ENCODE measurements around the gene ZSCAN10.
"Not testable (repeated sequence)": the region's sequence is repeated elsewhere in the genome, so short reads cannot be mapped to it uniquely, and the experiment has no call there.

ZSCAN10 gene

DNA sequence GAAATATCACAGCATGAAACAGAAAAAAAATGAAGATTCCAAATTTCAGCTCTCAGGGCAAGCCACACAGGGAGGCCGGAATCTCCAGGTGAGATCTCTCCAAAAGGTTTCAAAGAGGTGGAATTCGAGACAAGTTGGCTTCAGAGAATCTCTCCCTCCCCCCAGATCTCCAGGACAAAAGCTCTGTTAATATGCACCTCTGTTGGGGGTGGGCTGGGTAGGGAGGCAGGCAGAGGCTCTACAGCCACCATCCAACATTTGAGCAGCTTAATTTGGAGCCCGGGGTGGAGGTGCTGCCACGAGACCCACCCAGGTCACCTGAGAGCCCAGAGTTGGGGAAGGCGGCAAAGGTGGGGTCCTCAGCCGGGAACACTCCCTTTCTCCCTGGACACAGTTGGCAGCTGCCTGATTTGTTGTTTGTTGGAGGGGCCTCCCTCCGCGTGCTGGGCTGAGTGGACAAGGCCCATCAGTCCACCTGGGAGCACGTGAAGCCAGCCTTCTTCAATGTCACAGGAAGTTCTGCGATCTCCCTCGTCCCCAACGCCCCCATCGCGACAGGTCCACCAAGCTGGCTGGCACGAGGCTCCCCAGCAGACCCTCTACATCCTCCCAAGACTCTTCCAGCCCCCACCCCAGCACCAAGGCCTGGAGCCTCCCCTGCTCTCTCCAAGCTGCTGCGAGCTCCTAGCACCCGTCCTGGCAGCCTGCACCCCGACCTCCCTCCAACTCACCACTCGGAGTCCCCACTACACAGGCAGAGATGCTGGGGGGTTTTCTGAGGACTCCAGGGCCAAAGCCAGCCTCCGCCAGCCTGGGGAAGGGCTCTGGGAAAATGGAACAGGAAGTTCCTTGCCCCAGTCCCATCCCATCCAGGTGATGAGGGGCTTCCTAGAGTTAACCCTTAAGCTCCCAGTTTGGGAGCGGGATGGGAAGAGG lies at the start of gene ZSCAN10:
ZSCAN10 (minus strand) TSS at position 836 of the 936 bp plus-strand sequence. CDS start 6,357 bp downstream, outside the sequence.
- DNase-seq (ENCODE audit: low read depth in 4 of 4, low spot score in 1 of 4): no peak

DNA sequence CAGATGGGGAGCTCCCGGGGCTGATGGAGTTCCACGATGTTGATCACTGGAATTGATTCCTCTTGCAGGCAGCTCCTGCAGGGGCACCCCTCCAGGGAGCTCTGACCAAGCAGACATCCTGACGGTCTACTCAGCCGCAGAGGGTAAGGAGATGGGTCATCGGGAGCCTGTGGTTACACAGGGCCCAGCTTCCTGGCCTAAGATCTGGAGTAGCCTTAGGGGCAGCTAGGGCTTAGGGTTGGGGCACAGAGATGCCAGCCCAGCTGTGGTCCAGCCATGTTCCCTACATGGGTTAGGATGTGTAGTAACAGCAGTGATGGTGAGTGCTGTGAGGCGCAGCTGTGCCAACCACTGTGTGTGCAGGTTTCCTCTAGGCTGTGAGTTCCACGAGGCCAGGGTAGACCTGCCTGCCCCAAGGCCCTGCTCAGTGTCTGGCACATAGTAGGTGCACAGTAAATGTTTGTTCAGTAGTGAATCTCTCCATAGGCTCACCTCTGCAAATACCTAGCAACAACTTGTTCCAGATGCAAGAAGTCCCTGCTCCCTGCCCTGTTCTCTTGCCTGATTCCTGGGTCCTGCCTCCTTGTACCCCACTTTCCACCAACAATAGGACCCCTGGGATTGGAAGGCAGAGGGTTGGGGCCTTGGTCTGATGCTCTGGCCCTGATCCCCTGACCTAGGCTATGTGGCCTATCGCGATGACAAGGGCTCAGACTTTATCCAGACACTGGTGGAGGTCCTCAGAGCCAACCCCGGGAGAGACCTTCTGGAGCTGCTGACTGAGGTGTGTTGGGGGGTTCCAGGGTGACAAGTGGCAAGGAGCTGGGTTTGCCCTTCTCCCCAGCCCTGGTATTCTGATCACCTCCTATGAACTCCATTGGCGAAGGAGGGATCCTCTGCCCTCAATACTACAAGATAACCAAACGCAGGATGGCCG lies 49.4 kb upstream of the ZSCAN10 start:
- DNase-seq (ENCODE audit: low read depth in 4 of 4, low spot score in 1 of 4): no peak

DNA sequence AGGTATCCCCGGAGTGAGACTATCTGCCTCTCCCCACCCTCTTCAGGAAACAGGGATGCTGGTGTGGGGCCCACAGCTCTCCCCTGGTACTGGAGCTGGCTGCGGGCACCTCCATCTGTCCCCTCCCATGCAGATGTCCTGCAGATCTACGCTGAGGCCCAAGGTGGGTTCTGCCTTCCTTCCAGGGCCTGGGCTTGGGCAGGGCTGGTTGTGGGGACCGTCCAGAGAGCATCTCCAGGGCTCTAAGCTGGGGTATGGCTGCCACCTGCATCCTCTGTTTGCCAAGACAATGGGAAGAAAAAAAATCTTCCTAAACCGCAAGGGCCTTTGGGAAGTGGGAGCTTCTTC lies 48.6 kb upstream of the ZSCAN10 start:
- no peak for DNase-seq (ENCODE audit: low read depth in 4 of 4, low spot score in 1 of 4)

DNA sequence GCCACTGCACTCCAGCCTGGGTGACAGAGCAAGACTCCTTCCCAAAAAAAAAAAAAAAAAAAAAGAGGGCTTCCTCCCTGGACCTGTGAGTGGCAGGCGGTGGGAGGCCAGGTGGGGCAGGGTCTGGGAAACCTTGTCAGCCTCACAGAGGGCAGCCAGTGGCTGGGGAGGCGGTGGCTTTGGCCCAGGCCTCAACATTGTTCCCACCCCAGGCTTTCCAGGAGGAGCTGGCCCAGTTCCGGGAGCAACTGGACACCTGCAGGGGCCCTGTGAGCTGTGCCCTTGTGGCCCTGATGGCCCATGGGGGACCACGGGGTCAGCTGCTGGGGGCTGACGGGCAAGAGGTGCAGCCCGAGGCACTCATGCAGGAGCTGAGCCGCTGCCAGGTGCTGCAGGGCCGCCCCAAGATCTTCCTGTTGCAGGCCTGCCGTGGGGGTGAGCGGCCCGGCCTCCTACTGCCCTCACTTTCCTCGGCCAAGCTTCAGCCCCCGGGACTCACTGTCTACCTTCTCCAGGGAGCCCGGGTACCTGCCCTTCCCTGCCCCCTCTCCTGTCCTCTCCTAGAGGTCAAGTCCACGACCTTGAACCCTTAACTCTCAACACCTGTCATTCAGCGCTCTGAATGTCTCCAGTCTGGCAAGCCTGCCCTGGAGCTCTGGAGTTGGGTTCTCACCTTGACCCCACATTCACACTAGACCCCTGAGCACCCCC lies 48.1 kb upstream of the ZSCAN10 start:
- no peak for DNase-seq (ENCODE audit: low read depth in 4 of 4, low spot score in 1 of 4)

DNA sequence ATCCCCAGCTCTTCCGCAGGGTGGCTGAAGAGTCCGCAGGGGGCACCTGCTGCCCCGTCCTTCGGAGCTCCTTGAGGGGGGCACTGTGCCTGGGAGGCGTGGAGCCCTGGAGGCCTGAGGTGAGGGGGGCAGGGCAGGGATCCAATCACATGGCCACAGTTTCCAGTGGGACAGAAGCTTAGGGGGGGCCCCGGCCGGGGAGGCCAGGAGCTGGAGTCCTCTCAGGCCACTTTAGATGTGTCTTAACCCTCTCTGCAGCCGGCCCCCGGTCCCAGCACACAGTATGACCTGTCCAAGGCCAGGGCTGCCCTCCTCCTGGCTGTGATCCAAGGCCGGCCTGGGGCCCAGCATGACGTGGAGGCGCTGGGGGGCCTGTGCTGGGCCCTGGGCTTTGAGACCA lies 46.6 kb upstream of the ZSCAN10 start:
- DNase-seq (ENCODE audit: low read depth in 4 of 4, low spot score in 1 of 4): no peak

DNA sequence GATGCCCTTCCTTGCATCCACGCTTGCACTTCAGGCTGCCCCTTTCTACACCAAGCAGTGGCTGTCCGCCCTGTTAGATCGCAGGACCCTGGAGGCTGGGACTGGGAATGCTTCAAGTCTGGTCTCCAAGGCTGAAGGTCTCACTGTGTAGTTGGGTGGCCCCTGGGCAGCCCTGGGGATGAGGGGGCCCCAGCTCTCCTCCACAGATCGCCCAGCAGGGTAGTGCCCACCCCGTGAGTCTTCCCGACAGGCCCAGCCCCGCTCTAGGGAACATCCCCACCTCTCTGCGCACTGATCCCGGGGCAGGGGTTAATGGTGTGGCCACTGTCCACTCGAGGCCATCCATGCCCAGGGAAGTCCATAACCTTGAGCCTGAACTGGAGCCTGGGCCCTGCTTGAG lies 46.1 kb upstream of the ZSCAN10 start:
- DNase-seq (ENCODE audit: low read depth in 4 of 4, low spot score in 1 of 4): no peak

DNA sequence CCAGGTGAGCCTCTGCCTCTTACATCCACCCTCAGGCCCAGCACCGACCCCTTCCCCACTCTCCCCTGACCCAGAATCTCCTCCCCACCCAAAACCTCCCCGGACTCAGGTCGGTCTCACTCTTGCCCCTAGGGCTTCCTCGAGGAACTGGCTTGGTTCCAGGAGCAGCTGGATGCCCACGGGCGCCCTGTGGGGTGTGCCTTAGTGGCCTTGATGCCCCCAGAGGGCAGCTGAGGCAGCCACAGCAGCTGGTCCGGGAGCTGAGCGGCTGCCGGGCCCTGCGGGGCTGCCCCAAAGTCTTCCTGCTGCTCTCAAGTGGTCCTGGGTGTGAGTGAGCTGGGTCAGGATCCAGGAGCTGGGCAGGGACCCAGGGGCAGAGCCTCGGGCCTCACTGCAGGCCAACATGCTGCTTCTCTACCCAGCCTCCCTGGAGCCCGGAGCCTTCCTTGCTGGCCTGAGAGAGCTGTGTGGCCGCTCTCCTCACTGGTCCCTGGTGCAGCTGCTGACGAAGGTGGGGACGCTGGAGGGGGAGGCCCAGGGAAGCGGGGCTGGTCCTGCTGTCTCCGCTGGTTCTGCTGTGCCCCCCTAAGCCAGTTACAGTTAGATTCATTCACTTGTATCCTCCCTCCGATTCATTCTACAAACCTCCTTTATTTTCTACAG lies 45.4 kb upstream of the ZSCAN10 start:
- DNase-seq (ENCODE audit: low read depth in 4 of 4, low spot score in 1 of 4): no peak

DNA sequence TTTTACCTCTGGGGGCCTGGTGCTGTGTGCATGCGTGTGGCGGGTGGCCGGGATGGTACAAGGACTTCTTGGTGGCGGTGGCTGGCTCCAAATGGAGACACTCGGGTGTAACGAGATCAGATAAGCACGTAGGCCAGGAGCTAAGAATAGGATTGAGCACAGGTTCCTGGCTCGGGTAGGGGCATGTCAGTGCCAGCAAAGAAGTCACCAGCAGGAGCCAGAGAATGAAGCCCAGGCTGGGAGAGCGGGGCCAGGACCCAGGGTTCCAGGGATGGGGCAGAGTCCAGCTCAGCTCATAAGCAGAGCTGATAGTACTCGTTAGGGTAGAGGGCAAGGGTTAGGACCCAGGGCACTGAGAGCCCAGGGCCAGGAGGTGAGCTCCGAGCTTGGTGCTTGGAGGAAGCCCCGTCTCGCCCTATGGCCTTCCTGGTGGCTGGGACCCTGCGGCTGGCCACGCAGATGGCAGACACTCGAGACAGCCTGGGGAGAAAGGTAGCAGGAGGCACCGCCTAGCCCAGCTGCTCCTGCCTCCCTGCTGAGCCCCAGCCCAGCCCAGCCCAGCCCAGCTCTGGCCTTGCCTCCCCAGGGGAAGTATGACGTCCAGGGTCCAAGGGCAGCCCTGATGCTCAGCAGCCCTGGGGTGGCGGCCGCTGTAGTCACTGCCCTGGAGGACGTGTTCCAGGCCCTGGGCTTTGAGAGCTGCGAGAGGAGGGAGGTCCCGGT lies 44.7 kb upstream of the ZSCAN10 start:
- DNase-seq (ENCODE audit: low read depth in 4 of 4, low spot score in 1 of 4): no peak

DNA sequence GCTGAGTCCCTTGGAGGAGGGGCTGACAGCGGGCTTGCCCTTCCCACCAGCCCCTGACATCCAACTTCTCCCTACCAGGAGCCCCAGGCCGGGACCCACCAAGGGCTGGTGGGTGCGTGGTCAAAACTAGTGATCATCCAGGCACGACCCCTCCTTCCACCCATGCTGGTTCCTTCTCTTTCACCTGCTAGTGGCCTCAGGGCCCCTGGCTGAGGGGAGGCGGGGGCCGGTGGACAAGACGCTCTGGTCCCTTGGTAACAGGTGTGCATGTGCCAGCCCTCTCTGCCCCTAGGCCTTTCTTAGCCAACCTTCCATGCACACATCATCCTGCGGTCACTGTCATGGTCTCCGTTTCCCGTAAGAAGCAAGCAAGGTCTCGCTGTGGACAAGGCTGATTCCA lies 44.1 kb upstream of the ZSCAN10 start:
- DNase-seq (ENCODE audit: low read depth in 4 of 4, low spot score in 1 of 4): no peak

DNA sequence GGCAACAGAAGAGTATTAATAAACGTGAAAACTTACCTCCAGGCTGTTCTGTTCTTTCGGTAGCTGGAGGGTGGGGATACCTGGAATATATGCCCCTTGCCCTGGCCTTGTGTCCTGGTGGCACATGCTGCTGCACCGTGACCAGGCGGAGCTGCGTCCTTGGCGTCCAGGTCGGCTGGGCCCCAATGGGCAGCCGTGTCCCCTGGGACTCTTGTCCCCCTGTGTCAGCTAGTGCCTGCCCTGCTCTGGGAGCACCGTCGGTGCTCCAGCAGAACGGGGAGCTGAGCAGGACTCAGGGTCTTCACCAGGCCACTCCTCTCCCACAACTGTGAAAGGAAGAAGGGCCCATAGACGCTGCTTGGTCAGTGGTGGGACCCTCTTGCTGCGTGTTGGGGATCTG lies 43.7 kb upstream of the ZSCAN10 start:
- DNase-seq (ENCODE audit: low read depth in 4 of 4, low spot score in 1 of 4): no peak

DNA sequence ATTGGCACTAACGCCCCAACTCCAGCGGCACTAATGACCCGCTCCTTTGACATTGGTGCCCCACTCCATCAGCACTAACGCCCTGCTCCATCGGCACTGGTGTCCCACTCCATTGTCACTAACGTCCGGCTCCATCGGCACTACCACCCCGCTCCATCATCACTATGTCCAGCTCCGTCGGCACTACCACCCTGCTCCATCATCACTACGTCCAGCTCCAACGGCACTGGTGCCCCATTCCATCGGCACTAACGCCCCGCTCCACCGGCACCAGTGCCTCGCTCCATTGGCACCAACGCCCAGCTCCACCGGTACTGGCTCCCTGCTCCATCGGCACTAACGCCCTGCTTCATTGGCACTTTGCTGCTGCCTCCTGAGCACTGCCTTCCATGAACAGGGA lies 43.2 kb upstream of the ZSCAN10 start:
- no peak for DNase-seq (ENCODE audit: low read depth in 4 of 4, low spot score in 1 of 4)

DNA sequence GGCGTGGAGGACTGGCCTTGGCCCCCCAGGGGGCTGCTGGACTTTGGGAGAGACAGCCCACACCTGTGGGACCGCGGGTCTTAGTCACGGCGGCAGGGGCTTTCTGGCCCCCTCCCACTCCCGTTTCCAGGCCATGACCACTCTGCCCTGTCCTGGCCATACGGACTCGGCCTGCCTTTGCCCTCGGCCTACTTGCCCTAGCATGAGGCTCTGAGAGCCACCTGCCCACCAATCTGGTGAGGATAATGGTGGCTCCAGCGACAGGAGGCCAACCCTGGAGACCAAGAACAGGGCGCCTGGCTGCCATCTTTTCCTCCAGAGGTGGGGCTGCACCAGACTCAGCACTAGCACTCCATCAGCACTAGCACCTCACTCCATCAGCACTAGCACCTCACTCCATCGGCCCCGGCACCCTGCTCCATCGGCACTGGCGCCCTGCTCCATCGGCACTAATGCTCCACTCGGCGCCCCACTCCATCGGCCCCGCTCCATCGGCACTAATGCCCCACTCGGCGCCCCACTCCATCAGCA lies 42.8 kb upstream of the ZSCAN10 start:
- no peak for DNase-seq (ENCODE audit: low read depth in 4 of 4, low spot score in 1 of 4)

DNA sequence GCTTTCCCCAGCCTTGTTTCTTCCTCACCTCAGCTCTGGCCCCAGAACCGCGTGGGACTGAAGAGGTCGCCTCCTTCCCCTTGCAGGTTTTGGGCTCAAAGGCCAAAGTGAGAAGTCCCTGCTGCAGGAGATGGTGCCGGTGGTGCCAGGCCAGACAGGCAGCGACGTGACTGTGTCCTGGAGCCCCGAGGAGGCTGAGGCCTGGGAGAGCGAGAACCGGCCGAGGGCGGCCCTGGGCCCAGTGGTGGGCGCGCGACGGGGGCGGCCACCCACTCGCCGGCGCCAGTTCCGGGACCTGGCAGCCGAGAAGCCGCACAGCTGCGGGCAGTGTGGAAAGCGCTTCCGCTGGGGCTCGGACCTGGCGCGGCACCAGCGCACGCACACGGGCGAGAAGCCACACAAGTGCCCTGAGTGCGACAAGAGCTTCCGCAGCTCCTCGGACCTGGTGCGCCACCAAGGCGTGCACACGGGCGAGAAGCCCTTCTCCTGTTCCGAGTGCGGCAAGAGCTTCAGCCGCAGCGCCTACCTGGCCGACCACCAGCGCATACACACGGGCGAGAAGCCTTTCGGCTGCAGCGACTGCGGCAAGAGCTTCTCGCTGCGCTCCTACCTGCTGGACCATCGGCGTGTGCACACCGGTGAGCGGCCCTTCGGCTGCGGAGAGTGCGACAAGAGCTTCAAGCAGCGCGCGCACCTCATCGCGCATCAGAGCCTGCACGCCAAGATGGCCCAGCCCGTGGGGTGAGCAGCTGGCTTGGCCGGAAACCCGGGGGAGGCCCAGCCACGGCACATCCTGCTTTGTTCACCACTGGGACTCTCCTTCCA lies 41.7 kb upstream of the ZSCAN10 start:
- no peak for DNase-seq (ENCODE audit: low read depth in 4 of 4, low spot score in 1 of 4)

DNA sequence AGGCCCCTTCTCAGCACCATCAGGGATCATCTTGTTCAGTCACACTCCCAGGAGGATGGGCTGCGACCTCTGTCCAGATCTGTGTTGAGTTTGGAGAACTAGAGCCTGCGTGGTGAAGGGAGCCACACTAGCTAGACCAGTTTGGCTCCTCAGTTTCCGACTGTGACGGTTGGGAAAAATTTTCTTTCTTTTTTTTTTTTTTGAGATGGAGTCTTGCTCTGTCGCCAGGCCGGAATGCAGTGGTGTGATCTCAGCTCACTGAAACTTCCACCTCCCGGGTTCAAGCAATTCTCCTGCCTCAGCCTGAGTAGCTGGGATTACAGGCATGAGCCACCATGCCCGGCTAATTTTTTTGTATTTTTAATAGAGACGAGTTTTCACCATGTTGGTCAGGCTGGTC lies 40.5 kb upstream of the ZSCAN10 start:
- not testable (repeated sequence) for DNase-seq (ENCODE audit: low read depth in 4 of 4, low spot score in 1 of 4)

DNA sequence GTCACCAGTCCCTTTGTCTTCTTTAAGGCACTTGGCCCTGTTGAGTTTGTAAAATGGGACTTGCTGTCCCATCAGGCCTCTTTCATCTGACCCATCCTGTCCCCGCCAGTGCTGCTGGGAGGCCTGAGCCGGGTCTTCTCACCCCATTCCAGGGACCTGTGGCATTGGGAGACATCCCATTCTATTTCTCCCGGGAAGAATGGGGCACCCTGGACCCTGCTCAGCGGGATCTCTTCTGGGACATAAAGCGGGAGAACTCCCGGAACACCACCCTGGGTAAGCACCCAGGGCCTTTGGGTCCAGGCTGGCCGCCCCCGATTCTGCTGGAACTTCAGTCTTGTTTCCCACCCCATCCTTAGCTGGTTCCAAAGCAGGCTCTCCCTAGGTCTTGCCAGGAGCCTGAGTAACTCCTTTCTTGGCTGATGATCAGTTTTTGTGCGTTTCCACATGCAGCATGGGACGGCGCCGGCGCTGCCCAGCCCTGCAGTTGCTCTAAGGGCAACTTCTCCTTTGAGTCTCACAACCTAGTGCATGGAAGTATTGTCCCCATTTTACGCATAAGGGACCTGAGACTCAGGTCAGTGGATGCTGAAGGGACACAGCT lies 39.8 kb upstream of the ZSCAN10 start:
- no peak for DNase-seq (ENCODE audit: low read depth in 4 of 4, low spot score in 1 of 4)

DNA sequence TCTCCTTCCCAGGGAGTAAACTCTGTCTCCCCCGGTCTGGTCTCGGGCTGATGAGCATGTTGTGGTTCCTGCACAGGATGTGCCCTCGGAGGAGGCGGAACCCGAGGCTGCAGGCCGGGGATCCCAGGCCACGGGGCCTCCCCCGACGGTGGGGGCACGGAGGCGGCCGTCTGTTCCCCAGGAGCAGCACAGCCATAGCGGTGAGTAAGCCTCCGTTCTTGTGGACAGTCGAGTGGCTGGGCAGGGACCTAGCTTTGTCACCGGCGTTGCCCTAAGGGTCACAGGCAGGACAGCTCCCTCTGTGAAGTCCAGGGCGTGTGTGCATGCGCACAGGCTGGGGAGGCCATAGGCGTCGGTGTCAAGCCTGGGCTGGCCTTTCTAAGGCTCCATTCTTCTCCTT lies 39.2 kb upstream of the ZSCAN10 start:
- DNase-seq (ENCODE audit: low read depth in 4 of 4, low spot score in 1 of 4): no peak

DNA sequence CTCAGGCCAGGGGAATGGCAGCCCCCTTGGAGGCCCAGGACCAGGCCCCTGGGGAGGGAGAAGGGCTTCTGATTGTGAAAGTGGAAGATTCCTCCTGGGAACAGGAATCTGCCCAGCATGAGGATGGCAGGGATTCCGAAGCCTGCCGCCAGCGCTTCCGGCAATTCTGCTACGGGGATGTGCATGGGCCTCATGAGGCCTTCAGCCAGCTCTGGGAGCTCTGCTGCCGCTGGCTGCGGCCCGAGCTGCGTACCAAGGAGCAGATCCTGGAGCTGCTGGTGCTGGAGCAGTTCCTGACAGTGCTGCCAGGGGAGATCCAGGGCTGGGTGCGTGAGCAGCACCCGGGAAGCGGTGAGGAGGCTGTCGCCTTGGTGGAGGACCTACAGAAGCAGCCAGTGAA lies 38.2 kb upstream of the ZSCAN10 start:
- DNase-seq (ENCODE audit: low read depth in 4 of 4, low spot score in 1 of 4): no peak

DNA sequence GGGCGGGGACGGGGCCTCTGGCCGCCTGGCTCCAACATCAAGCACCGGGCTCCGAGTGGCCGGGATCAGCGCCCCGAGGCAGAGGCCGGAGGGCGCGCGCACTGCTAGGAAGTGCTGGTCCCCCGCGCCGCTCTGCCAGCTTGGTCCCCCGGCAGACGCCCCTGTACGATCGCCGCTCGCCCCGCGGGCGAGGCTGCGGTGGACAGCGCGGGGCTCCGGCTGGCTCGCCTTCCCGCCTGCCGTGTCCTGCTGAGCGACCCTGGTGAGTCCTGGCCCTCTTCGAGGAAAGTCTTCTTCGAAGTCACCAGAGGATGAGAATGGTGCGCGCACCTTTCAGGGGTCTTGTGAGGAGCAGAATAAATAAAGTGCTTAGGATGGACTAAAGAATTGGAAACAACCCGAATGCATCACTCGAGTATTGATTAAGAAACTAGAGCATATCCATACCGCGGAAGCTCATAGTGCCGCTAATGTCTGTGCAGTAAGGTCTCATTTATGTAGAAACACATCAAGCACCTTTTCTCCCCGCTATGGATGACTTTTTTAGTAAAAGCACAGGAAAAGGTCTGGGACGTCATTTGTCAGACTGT lies 36.1 kb upstream of the ZSCAN10 start:
- no peak for DNase-seq (ENCODE audit: low read depth in 4 of 4, low spot score in 1 of 4)
